NB4 (cell line): ENCODE measurements around the gene FRAS1.

ENCODE experiments used
- POLR2A ChIP-seq: IDR thresholded peaks from 2 replicates; pipeline ENCODE4 v1.6.1; 2011; ENCODE audit warnings: mild to moderate bottlenecking; ENCODE audit not compliant: insufficient read length; ENCODE audit errors: extremely low read depth
- TF ChIP-seq, protein P1 (sequence below): IDR thresholded peaks from one replicate; pipeline ENCODE4 v1.5.1; 2012; ENCODE audit warnings: low read depth, low read length
- TF ChIP-seq, protein P2 (sequence below): IDR thresholded peaks from 2 replicates; pipeline ENCODE4 v1.6.1; 2011; ENCODE audit warnings: low read depth, low read length

DNA sequence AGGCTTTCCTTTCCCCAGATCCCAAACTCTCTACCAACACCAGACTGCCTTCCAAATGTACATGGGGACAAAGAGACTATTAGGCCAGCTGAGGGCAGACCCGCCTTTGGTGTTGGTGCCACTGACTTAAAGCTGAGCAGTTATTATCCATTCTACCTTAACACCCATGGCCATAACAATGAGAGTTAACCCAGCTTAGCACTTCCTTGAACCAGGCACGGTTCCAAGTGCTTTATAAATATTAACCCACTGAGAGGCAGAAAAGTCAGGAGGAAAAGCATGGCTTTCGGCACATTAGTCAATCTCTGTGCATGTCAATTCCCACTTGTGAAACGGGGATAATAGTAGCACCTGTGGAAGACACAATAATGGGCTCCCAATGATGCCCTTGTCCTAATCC, 251.4 kb downstream of the FRAS1 start:
- no peak for TF ChIP-seq POLR2A
- TF ChIP-seq, protein P1, sequence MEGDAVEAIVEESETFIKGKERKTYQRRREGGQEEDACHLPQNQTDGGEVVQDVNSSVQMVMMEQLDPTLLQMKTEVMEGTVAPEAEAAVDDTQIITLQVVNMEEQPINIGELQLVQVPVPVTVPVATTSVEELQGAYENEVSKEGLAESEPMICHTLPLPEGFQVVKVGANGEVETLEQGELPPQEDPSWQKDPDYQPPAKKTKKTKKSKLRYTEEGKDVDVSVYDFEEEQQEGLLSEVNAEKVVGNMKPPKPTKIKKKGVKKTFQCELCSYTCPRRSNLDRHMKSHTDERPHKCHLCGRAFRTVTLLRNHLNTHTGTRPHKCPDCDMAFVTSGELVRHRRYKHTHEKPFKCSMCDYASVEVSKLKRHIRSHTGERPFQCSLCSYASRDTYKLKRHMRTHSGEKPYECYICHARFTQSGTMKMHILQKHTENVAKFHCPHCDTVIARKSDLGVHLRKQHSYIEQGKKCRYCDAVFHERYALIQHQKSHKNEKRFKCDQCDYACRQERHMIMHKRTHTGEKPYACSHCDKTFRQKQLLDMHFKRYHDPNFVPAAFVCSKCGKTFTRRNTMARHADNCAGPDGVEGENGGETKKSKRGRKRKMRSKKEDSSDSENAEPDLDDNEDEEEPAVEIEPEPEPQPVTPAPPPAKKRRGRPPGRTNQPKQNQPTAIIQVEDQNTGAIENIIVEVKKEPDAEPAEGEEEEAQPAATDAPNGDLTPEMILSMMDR = no peak
- TF ChIP-seq, protein P2, sequence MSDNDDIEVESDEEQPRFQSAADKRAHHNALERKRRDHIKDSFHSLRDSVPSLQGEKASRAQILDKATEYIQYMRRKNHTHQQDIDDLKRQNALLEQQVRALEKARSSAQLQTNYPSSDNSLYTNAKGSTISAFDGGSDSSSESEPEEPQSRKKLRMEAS = no peak
